ENCODE measurements around the gene TWSG1.
"Not testable (repeated sequence)": the region's sequence is repeated elsewhere in the genome, so short reads cannot be mapped to it uniquely, and the experiment has no call there.

TWSG1 gene

DNA sequence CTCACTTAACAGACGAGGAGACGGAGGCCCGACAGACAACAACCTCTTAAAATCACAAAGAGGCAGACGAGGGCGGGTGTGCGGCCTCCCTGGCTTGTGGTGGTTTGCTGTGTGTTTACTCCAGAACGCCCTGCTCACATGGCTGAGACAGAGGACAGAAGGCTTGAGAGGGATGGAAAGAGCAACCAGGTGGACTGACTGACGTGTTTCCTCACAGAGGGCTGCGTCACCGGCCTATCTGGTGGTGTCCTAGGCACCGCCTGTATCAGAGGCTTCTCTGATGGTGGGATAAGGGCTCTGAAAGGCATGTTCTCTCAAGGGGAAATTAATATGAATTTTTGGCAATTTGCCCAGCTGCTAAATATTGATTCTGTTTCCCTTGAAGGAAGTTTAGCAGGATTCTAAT lies 93.7 kb downstream of the TWSG1 start:
- no peaks in the 10 kb centered on the region for H3K9me3 ChIP-seq (ENCODE audit: control insufficient read depth in 1 of 2, low read length in 2 of 2)
- no peaks in the 10 kb centered on the region for H3K36me3 ChIP-seq (ENCODE audit: control insufficient read depth in 1 of 2, insufficient read depth in 2 of 2, low read length in 2 of 2)
- peaks cover 0 to 9% of the 10 kb centered on the region in 2 donors for H3K4me1 ChIP-seq (ENCODE audit: control insufficient read depth in 1 of 2, insufficient read depth in 2 of 2, low read length in 2 of 2)
- H3K27me3 ChIP-seq (ENCODE audit: low read depth, low read length): no peaks in the 10 kb centered on the region
- no peak overlapping the region for H3K27ac ChIP-seq (ENCODE audit: low read length)
- H3K4me3 ChIP-seq (ENCODE audit: low read depth in 1 of 2, low read length in 2 of 2): no peak overlapping the region

DNA sequence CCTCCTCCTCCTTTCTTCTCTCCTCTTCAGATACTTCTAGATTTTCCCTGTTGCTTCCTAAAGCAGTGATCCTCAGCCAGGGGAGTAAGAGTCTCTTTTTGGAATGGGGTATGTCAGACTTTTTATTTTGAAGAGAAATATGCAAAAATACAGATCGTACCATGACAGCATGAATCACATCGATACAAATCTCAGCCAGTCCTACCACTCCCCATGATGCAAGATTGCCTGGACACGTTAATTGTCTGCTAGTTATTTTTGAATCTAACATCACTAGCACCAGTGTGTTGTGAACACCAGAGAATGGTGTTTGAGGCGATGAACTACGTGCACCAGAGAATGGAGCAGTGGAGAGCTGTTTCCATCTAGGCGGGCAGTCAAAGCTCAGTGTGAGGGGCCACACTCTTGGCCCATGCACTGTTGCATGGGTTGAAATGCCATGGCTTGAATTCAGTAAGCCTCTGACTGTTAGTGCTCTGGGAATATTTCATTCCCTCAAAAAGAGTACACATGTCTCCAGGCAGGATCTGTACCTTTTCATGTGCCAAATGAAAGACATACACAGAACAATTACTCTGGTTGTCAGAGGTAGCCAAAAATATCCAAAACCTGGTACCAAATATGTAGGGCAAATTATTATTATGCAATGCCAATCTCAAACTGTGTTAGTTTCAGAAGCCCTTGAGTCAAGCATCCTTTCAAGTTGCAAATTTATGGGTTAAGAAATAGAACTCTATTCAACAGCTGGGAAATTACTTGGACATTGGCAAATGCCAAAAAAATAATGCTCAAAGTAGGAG lies 94.5 kb downstream of the TWSG1 start:
- Histone ChIP-seq H3K27ac (ENCODE audit: low read length) (no peak overlapping the region), H3K36me3 (ENCODE audit: control insufficient read depth in 1 of 2, insufficient read depth in 2 of 2, low read length in 2 of 2) (no peaks in the 10 kb centered on the region), H3K27me3 (ENCODE audit: low read depth, low read length) (no peaks in the 10 kb centered on the region), H3K4me3 (ENCODE audit: low read depth in 1 of 2, low read length in 2 of 2) (no peak overlapping the region), H3K9me3 (ENCODE audit: control insufficient read depth in 1 of 2, low read length in 2 of 2) (no peaks in the 10 kb centered on the region), H3K4me1 (ENCODE audit: control insufficient read depth in 1 of 2, insufficient read depth in 2 of 2, low read length in 2 of 2) (peaks cover 0 to 9% of the 10 kb centered on the region in 2 donors)

DNA sequence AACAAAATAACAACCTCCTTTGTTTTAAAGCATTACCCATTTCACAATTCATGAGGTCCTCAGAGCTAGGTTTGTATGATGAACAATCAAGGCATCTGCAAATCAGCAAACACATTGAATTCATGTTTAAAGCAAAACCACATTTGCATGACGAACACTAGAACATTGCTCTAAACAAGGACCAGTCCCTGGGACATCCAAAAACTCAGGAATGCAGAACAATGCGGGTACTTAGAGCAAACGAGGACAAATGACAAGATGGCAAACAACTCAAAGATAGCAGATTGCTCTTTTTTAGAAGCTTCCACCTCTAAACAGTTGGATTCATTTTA lies 95.1 kb downstream of the TWSG1 start:
- Histone ChIP-seq H3K36me3 (ENCODE audit: control insufficient read depth in 1 of 2, insufficient read depth in 2 of 2, low read length in 2 of 2) (no peaks in the 10 kb centered on the region), H3K27ac (ENCODE audit: low read length) (no peak overlapping the region), H3K27me3 (ENCODE audit: low read depth, low read length) (no peaks in the 10 kb centered on the region), H3K9me3 (ENCODE audit: control insufficient read depth in 1 of 2, low read length in 2 of 2) (no peaks in the 10 kb centered on the region), H3K4me3 (ENCODE audit: low read depth in 1 of 2, low read length in 2 of 2) (no peak overlapping the region), H3K4me1 (ENCODE audit: control insufficient read depth in 1 of 2, insufficient read depth in 2 of 2, low read length in 2 of 2) (peaks cover 0 to 13% of the 10 kb centered on the region in 2 donors)

DNA sequence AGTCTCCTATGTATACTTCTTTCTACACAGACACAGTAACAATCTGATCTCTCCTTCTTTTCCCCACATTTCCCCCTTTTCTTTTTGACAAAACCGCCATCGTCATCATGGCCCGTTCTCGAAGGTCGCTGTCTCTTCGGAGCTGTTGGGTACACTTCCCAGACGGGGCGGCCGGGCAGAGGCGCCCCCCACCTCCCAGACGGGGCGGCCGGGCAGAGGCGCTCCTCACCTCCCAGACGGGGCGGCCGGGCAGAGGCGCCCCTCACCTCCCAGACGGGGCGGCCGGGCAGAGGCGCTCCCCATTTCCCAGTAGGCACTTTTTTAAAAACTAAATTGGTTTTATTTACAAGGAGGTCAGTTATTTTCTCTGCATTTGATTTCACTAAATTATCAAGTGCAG lies 95.7 kb downstream of the TWSG1 start:
- H3K4me1 ChIP-seq (ENCODE audit: control insufficient read depth in 1 of 2, insufficient read depth in 2 of 2, low read length in 2 of 2): peaks cover 0 to 13% of the 10 kb centered on the region in 2 donors
- not testable (repeated sequence) for H3K27me3 ChIP-seq (ENCODE audit: low read depth, low read length); H3K36me3 ChIP-seq (ENCODE audit: control insufficient read depth in 1 of 2, insufficient read depth in 2 of 2, low read length in 2 of 2); H3K27ac ChIP-seq (ENCODE audit: low read length); H3K9me3 ChIP-seq (ENCODE audit: control insufficient read depth in 1 of 2, low read length in 2 of 2); H3K4me3 ChIP-seq (ENCODE audit: low read depth in 1 of 2, low read length in 2 of 2)

DNA sequence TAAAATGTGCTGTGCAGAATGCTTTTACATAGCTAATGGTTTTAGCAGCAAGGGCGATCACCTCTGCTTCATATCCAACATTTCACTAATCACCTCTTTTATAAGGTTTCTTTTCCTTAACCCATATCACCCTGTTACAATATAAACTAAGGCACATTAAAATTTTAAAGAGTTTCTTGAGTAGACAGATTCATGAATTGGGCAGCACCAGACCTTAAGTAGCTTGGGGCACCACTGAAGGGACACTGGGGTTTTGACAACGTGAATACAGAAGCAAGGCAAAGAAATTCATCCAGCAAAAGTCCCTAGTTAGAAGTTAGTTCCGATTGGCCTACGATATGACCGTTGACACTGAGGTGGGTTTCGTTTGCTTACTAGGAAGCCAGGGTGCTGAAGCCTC lies 96.7 kb downstream of the TWSG1 start:
- H3K27me3 ChIP-seq (ENCODE audit: low read depth, low read length): no peaks in the 10 kb centered on the region
- no peaks in the 10 kb centered on the region for H3K9me3 ChIP-seq (ENCODE audit: control insufficient read depth in 1 of 2, low read length in 2 of 2)
- peaks cover 0 to 13% of the 10 kb centered on the region in 2 donors for H3K4me1 ChIP-seq (ENCODE audit: control insufficient read depth in 1 of 2, insufficient read depth in 2 of 2, low read length in 2 of 2)
- H3K4me3 ChIP-seq (ENCODE audit: low read depth in 1 of 2, low read length in 2 of 2): no peak overlapping the region
- H3K36me3 ChIP-seq (ENCODE audit: control insufficient read depth in 1 of 2, insufficient read depth in 2 of 2, low read length in 2 of 2): no peaks in the 10 kb centered on the region
- no peak overlapping the region for H3K27ac ChIP-seq (ENCODE audit: low read length)

DNA sequence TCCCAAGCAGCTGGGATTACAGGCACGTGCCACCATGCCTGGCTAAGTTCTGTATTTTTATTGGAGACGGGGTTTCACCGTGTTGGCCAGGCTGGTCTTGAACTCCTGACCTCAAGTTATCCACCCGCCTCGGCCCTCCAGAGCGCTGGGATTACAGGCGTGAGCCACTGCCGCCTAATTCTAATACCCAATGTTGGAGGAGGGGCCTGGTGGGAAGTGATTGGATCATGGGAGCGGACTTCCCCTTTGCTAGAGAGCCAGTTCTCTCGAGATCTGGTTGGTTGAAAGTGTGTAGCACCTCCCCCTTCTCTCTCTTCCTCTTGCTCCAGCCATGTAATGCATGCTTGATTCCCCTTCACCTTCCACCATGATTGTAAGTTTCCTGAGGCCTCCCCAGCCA lies 98.5 kb downstream of the TWSG1 start:
- H3K27ac ChIP-seq (ENCODE audit: low read length); H3K4me3 ChIP-seq (ENCODE audit: low read depth in 1 of 2, low read length in 2 of 2); H3K36me3 ChIP-seq (ENCODE audit: control insufficient read depth in 1 of 2, insufficient read depth in 2 of 2, low read length in 2 of 2); H3K27me3 ChIP-seq (ENCODE audit: low read depth, low read length); H3K9me3 ChIP-seq (ENCODE audit: control insufficient read depth in 1 of 2, low read length in 2 of 2): not testable (repeated sequence)
- H3K4me1 ChIP-seq (ENCODE audit: control insufficient read depth in 1 of 2, insufficient read depth in 2 of 2, low read length in 2 of 2): peaks cover 0 to 13% of the 10 kb centered on the region in 2 donors

DNA sequence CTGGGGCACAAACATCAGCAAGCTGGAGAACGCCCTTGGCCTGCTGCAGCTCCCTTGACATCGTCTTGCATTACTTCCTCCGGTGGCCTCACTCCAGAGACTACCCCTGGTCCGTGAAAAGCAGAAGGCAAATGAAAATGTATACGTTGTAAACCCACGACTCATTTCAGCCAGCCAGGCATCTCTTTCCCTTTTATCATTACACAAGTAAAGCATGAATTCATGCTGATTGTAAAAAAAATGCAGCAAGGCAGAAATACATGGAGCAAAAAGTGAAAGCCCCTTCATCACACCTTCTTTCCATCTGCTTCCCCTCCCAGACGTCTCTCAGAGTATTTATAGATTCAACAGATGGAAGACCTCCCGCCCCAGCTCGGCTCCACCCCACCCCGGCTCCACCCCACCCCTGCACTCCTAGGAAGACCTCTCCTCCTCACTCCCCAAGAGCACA lies 99.1 kb downstream of the TWSG1 start:
- Histone ChIP-seq H3K27me3 (ENCODE audit: low read depth, low read length) (no peaks in the 10 kb centered on the region), H3K9me3 (ENCODE audit: control insufficient read depth in 1 of 2, low read length in 2 of 2) (no peaks in the 10 kb centered on the region), H3K36me3 (ENCODE audit: control insufficient read depth in 1 of 2, insufficient read depth in 2 of 2, low read length in 2 of 2) (no peaks in the 10 kb centered on the region), H3K4me3 (ENCODE audit: low read depth in 1 of 2, low read length in 2 of 2) (peak overlapping the region in 1 of 2 donors; percentile 2), H3K27ac (ENCODE audit: low read length) (no peak overlapping the region), H3K4me1 (ENCODE audit: control insufficient read depth in 1 of 2, insufficient read depth in 2 of 2, low read length in 2 of 2) (peaks cover 0 to 13% of the 10 kb centered on the region in 2 donors)

DNA sequence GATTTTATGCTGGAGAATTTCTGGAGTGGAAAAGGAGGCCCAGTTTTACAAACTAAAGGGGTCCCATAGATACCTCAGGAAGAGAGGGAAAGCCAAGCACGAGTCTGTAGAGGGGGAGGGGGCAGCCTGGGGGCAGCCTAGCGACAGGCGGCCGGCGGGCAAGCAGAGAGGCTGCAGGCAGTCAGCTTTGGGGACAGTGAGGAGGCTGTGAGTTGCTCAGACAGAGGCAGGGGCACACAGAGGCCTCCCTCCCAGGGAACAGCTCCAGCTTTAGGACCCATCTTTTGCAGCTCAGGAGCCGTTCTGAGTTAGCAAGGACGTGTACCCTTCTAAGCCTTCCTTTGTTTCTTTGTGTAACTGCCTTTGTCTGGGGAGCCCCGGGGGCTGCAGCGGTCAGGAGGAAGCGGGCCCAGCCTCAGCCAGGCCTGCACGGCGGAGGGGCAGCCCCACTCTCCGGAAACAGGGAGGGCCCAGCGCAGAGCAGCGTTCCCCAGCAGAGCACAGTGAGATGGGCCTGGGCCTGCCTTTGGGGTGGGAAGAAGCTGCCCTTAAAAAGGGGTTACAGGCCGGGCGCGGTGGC lies 99.6 kb downstream of the TWSG1 start:
- Histone ChIP-seq H3K36me3 (ENCODE audit: control insufficient read depth in 1 of 2, insufficient read depth in 2 of 2, low read length in 2 of 2) (no peaks in the 10 kb centered on the region), H3K27ac (ENCODE audit: low read length) (no peak overlapping the region), H3K4me3 (ENCODE audit: low read depth in 1 of 2, low read length in 2 of 2) (peak overlapping the region in 1 of 2 donors; percentile 2)

DNA sequence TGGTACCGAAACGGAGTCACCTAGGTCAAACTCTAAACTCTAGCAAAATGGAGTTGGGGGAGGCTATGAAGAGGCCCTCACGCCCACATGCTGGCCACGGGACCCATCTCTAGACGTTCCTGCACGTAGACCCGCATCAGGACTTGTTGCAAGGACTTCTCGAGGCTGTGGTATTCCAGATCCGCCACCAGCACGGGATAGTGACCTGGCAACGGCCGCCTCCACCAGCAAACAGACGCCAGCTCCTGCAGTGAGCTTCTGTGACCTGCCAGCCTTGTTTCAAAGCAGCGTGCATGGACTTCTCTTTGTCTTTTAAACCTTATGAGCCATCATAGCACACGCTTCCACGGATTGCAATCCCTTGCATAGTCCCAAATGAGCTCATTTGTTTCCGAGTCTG lies 100.5 kb downstream of the TWSG1 start:
- no peaks in the 10 kb centered on the region for H3K27me3 ChIP-seq (ENCODE audit: low read depth, low read length)
- H3K36me3 ChIP-seq (ENCODE audit: control insufficient read depth in 1 of 2, insufficient read depth in 2 of 2, low read length in 2 of 2): no peaks in the 10 kb centered on the region
- no peaks in the 10 kb centered on the region for H3K9me3 ChIP-seq (ENCODE audit: control insufficient read depth in 1 of 2, low read length in 2 of 2)
- no peak overlapping the region for H3K27ac ChIP-seq (ENCODE audit: low read length)
- H3K4me3 ChIP-seq (ENCODE audit: low read depth in 1 of 2, low read length in 2 of 2): no peak overlapping the region
- peaks cover 0 to 4% of the 10 kb centered on the region in 2 donors for H3K4me1 ChIP-seq (ENCODE audit: control insufficient read depth in 1 of 2, insufficient read depth in 2 of 2, low read length in 2 of 2)

More for the DNA sequence above, 99.6 kb downstream of the TWSG1 start:
- no peaks in the 10 kb centered on the region for H3K9me3 ChIP-seq (ENCODE audit: control insufficient read depth in 1 of 2, low read length in 2 of 2)
- H3K4me1 ChIP-seq (ENCODE audit: control insufficient read depth in 1 of 2, insufficient read depth in 2 of 2, low read length in 2 of 2): peaks cover 0 to 9% of the 10 kb centered on the region in 2 donors
- no peaks in the 10 kb centered on the region for H3K27me3 ChIP-seq (ENCODE audit: low read depth, low read length)

DNA sequence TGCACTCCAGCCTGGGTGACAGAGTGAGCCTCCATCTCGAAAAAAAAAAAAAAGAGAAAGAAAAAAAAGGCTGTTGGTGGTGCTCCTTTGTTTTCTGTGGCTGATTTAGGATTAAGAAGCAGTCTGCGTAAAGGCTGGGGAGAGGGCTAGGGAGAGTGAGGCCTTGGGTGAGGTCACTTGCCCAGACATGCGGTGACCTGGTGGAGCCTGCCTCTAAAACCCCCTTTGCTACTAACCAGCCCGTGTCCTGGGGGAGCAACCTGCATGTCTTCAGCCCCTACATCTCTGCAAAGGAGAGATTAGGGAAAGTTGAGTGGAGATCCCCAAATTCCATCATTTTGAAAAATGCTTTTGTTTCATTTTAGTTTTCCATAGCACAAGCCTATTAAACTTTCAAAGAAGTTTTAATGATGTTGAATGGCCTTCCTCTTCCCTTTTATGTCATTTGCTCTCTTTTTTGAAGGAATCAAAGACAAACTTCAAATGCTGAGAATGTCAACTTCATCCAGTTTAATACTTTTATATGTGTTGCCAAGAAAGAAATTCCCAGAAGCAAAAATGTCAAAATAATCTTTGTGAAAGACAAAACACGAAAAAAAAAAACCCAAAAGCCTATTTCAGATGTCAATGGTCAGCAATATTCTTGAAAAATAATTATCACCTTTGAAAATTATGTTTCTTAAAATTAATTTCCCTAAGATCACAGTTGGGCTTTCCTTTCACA lies 101.8 kb downstream of the TWSG1 start:
- H3K27ac ChIP-seq (ENCODE audit: low read length): no peak overlapping the region
- H3K9me3 ChIP-seq (ENCODE audit: control insufficient read depth in 1 of 2, low read length in 2 of 2): no peaks in the 10 kb centered on the region
- peaks cover 0 to 4% of the 10 kb centered on the region in 2 donors for H3K4me1 ChIP-seq (ENCODE audit: control insufficient read depth in 1 of 2, insufficient read depth in 2 of 2, low read length in 2 of 2)
- H3K27me3 ChIP-seq (ENCODE audit: low read depth, low read length): no peaks in the 10 kb centered on the region
- H3K4me3 ChIP-seq (ENCODE audit: low read depth in 1 of 2, low read length in 2 of 2): no peak overlapping the region
- H3K36me3 ChIP-seq (ENCODE audit: control insufficient read depth in 1 of 2, insufficient read depth in 2 of 2, low read length in 2 of 2): no peaks in the 10 kb centered on the region

DNA sequence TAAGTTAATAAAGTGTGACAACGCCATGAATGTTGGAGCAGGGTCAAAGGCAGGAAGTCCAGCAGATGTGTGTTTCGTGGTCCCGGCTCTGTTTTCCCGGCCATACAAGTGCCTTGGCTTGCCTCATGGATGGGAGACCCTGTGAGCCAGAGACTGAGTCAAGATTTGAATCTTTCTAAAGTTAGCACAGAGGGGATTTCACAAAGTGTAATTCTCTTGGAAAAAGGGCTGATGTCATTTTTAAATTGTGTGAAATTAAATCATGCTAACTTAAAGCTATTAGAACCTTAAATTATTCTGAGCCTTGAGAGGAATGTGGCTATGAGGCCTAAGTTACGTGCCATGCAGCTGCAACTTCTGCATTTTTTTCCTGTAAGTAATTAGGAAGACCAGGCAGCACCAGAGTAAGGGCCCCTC lies 102.5 kb downstream of the TWSG1 start:
- H3K27me3 ChIP-seq (ENCODE audit: low read depth, low read length): no peaks in the 10 kb centered on the region
- H3K4me3 ChIP-seq (ENCODE audit: low read depth in 1 of 2, low read length in 2 of 2): no peak overlapping the region
- no peaks in the 10 kb centered on the region for H3K9me3 ChIP-seq (ENCODE audit: control insufficient read depth in 1 of 2, low read length in 2 of 2)
- H3K27ac ChIP-seq (ENCODE audit: low read length): no peak overlapping the region
- no peaks in the 10 kb centered on the region for H3K36me3 ChIP-seq (ENCODE audit: control insufficient read depth in 1 of 2, insufficient read depth in 2 of 2, low read length in 2 of 2)
- peaks cover 0 to 4% of the 10 kb centered on the region in 2 donors for H3K4me1 ChIP-seq (ENCODE audit: control insufficient read depth in 1 of 2, insufficient read depth in 2 of 2, low read length in 2 of 2)
